HG02759 (cell line): ENCODE results near the gene CHCHD4.
A peak's percentile ranks its signal among the peaks of the same experiment; 100 is the strongest.

Experiments used
- ATAC-seq: cut with Tn5 transposase; IDR thresholded peaks from one replicate; pipeline ENCODE4 v1.9.1; 2021; ENCODE audit warnings: mild to moderate bottlenecking, moderate library complexity; ENCODE audit not compliant: unreplicated experiment

Gene CHCHD4

GRCh38 chr3:14150491-14151230 lies 26.0 kb upstream of the CHCHD4 start:
- ATAC-seq: no peak

GRCh38 chr3:14150078-14150477 lies 25.4 kb upstream of the CHCHD4 start:
- no peak for ATAC-seq

GRCh38 chr3:14148041-14148985 lies 23.6 kb upstream of the CHCHD4 start:
- ATAC-seq: no peak

- ATAC-seq: no peak
Measured at GRCh38 chr3:14147617-14148016, 22.9 kb upstream of the CHCHD4 start.

GRCh38 chr3:14147066-14147435 lies 22.4 kb upstream of the CHCHD4 start:
- ATAC-seq: no peak

GRCh38 chr3:14146381-14147065 lies 21.9 kb upstream of the CHCHD4 start:
- ATAC-seq: no peak

GRCh38 chr3:14145670-14146380 lies 21.2 kb upstream of the CHCHD4 start:
- ATAC-seq: no peak

GRCh38 chr3:14145236-14145635 lies 20.6 kb upstream of the CHCHD4 start:
- no peak for ATAC-seq

GRCh38 chr3:14144423-14145075 lies 19.9 kb upstream of the CHCHD4 start:
- peak; percentile 92 for ATAC-seq

- ATAC-seq: no peak
Measured at GRCh38 chr3:14143271-14144225, 18.9 kb upstream of the CHCHD4 start.

GRCh38 chr3:14142567-14143270 lies 18.0 kb upstream of the CHCHD4 start:
- no peak for ATAC-seq

GRCh38 chr3:14141602-14142341 lies 17.1 kb upstream of the CHCHD4 start:
- no peak for ATAC-seq

- no peak for ATAC-seq
Measured at GRCh38 chr3:14141144-14141543, 16.5 kb upstream of the CHCHD4 start.

GRCh38 chr3:14140668-14141067 lies 16.0 kb upstream of the CHCHD4 start:
- no peak for ATAC-seq

GRCh38 chr3:14139771-14140170 lies 15.1 kb upstream of the CHCHD4 start:
- no peak for ATAC-seq

GRCh38 chr3:14138878-14139655 lies 14.4 kb upstream of the CHCHD4 start:
- no peak for ATAC-seq
